Neuronal stem cell (in vitro differentiated cells): ENCODE results near the gene ARF3.

ENCODE experiments used
- DNase-seq: peaks from one replicate; pipeline ENCODE4 v3.0.0-alpha.2; 2013; ENCODE audit warnings: low spot score
- H2AFZ ChIP-seq: one replicate; pipeline ENCODE4 v1.6.1; 2013; ENCODE audit warnings: mild to moderate bottlenecking, low read length, inconsistent platforms
- H2AK5ac ChIP-seq: 2 replicates; pipeline ENCODE4 v1.6.1; 2013; ENCODE audit warnings: low read depth, mild to moderate bottlenecking, inconsistent platforms, low read length, moderate library complexity, mixed read lengths
- H2BK120ac ChIP-seq: 2 replicates; pipeline ENCODE4 v1.6.1; 2013; ENCODE audit warnings: low read depth, mild to moderate bottlenecking, inconsistent platforms, low read length, moderate library complexity, mixed read lengths
- H2BK12ac ChIP-seq: one replicate; pipeline ENCODE4 v1.6.1; 2013; ENCODE audit warnings: low read length, inconsistent platforms
- H2BK15ac ChIP-seq: 2 replicates; pipeline ENCODE4 v1.6.1; 2013; ENCODE audit warnings: mild to moderate bottlenecking, low read length, inconsistent platforms, mixed read lengths
- H2BK5ac ChIP-seq: one replicate; pipeline ENCODE4 v1.6.1; 2013; ENCODE audit warnings: inconsistent platforms, mild to moderate bottlenecking, low read length, moderate library complexity
- H3K14ac ChIP-seq: one replicate; pipeline ENCODE4 v1.6.1; 2013; ENCODE audit warnings: low read length, inconsistent platforms
- H3K18ac ChIP-seq: 2 replicates; pipeline ENCODE4 v1.6.1; 2013; ENCODE audit warnings: low read length, inconsistent platforms
- H3K23ac ChIP-seq: 2 replicates; pipeline ENCODE4 v1.6.1; 2013; ENCODE audit warnings: low read depth, mild to moderate bottlenecking, mixed read lengths, low read length, inconsistent platforms; ENCODE audit not compliant: poor library complexity
- H3K27ac ChIP-seq: replicated peaks from 3 replicates; pipeline ENCODE4 v1.5.1; 2013; ENCODE audit warnings: low read length, inconsistent platforms
- H3K27me3 ChIP-seq, 3 experiments: 2 replicates each; pipeline ENCODE4 v1.6.1; 2013; ENCODE audit warnings: low read length in 3 of 3, mild to moderate bottlenecking in 2 of 3, inconsistent platforms in 1 of 3, low read depth in 1 of 3, mixed read lengths in 1 of 3, moderate library complexity in 1 of 3; ENCODE audit not compliant: control insufficient read depth in 3 of 3, insufficient read depth in 3 of 3
- H3K36me3 ChIP-seq, 2 donors: replicated peaks in 1 of 2; 2 replicates each; pipeline ENCODE4 v1.6.1; 2013; ENCODE audit warnings: low read length in 2 of 2; ENCODE audit not compliant: control insufficient read depth in 2 of 2, insufficient read depth in 2 of 2
- H3K4ac ChIP-seq: 2 replicates; pipeline ENCODE4 v1.6.1; 2013; ENCODE audit warnings: inconsistent platforms, mild to moderate bottlenecking, low read length, moderate library complexity
- H3K4me1 ChIP-seq, 2 donors: 1 replicate in 1 of 2; 2 replicates in 1 of 2; pipeline ENCODE4 v1.6.1; 2013; ENCODE audit warnings: low read length in 2 of 2, low read depth in 1 of 2; ENCODE audit not compliant: control insufficient read depth in 2 of 2, insufficient read depth in 1 of 2
- H3K4me2 ChIP-seq: one replicate; pipeline ENCODE4 v1.6.1; 2013; ENCODE audit warnings: mild to moderate bottlenecking, low read length, inconsistent platforms; ENCODE audit not compliant: insufficient read depth, poor library complexity, severe bottlenecking
- H3K4me3 ChIP-seq, 2 donors: 2 replicates each; pipeline ENCODE4 v1.5.1; 2013; ENCODE audit warnings: low read length in 2 of 2, mild to moderate bottlenecking in 2 of 2, inconsistent platforms in 1 of 2, moderate library complexity in 1 of 2
- H3K79me1 ChIP-seq: one replicate; pipeline ENCODE4 v1.6.1; 2013; ENCODE audit warnings: low read depth, mild to moderate bottlenecking, inconsistent platforms, low read length, moderate library complexity
- H3K9ac ChIP-seq: one replicate; pipeline ENCODE4 v1.6.1; 2013; ENCODE audit warnings: mild to moderate bottlenecking, low read depth, low read length, inconsistent platforms; ENCODE audit not compliant: poor library complexity
- H3K9me3 ChIP-seq, 2 donors: replicated peaks in 1 of 2; 2 replicates each; pipeline versions ENCODE3 to v1.6.1; 2013; ENCODE audit warnings: low read length in 2 of 2, mild to moderate bottlenecking in 2 of 2, inconsistent platforms in 1 of 2, low read depth in 1 of 2, mixed read lengths in 1 of 2, moderate library complexity in 1 of 2; ENCODE audit not compliant: control insufficient read depth in 2 of 2, insufficient read depth in 1 of 2
- H4K8ac ChIP-seq: one replicate; pipeline ENCODE4 v1.6.1; 2013; ENCODE audit warnings: low read depth, mild to moderate bottlenecking, inconsistent platforms, low read length, moderate library complexity
- H4K91ac ChIP-seq: one replicate; pipeline ENCODE4 v1.6.1; 2013; ENCODE audit warnings: low read length, low read depth, mild to moderate bottlenecking, inconsistent platforms; ENCODE audit not compliant: poor library complexity
- WGBS, 2 donors: extraction: QIAGEN DNeasy Blood & Tissue Kit; methylation state at CpG; one replicate each; pipeline ENCODE4 v1.1.7; 2013; ENCODE audit warnings: missing lambda C conversion rate in 2 of 2, mixed read lengths in 1 of 2; ENCODE audit not compliant: insufficient read length in 2 of 2, insufficient replicate concordance in 1 of 2; ENCODE audit errors: extremely low coverage in 2 of 2; 5-methylcytosine and 5-hydroxymethylcytosine counted together

The ARF3 gene

GRCh38 chr12:48961331-48961730, 4.0 kb upstream of the ARF3 start:
- DNase-seq, result no peak
- H3K4me2 ChIP-seq, result no peak overlapping the region

DNA sequence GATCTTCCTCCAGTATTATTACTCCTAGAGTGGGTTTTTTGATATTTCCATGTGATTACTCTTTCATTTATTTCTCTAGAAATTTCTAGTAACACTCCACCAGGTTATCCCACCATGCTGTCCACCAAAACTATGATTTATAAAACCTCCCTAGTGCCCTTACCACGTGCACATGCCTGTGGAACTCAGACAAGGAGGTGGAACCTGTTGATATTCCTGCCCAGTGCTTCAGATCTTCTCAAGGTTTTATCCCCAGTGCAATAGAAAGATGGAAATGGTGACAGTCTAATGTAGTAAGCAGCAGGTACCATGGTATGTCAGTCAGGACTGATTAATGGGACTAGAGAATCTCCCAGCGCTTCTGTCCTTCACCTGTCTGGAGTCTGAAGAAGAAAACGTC, 3.5 kb upstream of the ARF3 start:
- no peak overlapping the region for H3K27ac ChIP-seq
- H2AFZ ChIP-seq, result no peak overlapping the region
- H3K4me1 ChIP-seq, result peaks cover 3 to 5% of the 10 kb centered on the region in 2 donors
- WGBS, 2 donors, result no CpG with 5 or more reads among the region's 3 CpGs
- H3K36me3 ChIP-seq, result peaks cover 0 to 2% of the 10 kb centered on the region in 2 donors
- no peak overlapping the region for H3K9ac ChIP-seq
- H3K27me3 ChIP-seq, result peaks cover 0 to 17% (median 8%) of the 10 kb centered on the region in 3 experiments
- H2BK15ac ChIP-seq, result no peak overlapping the region
- H3K79me1 ChIP-seq, result no peaks in the 10 kb centered on the region
- DNase-seq, result no peak
- H3K14ac ChIP-seq, result peak overlapping the region; percentile 25
- H2BK5ac ChIP-seq, result no peak overlapping the region
- H4K8ac ChIP-seq, result no peak overlapping the region
- H4K91ac ChIP-seq, result no peak overlapping the region
- no peaks in the 10 kb centered on the region for H3K9me3 ChIP-seq
- no peak overlapping the region for H3K18ac ChIP-seq
- no peak overlapping the region for H3K4me3 ChIP-seq
- no peak overlapping the region for H3K4ac ChIP-seq
- peak overlapping the region; percentile 22 for H2AK5ac ChIP-seq
- H2BK120ac ChIP-seq, result no peak overlapping the region
- H3K23ac ChIP-seq, result no peak overlapping the region
- no peak overlapping the region for H3K4me2 ChIP-seq
- no peak overlapping the region for H2BK12ac ChIP-seq

More at GRCh38 chr12:48961331-48961730, 4.0 kb upstream of the ARF3 start:
- Histone ChIP-seq H3K18ac (peak overlapping the region; percentile 28), H2BK120ac (no peak overlapping the region), H2BK5ac (no peak overlapping the region), H3K79me1 (no peaks in the 10 kb centered on the region), H3K23ac (no peak overlapping the region), H3K4me3 (no peak overlapping the region), H3K27me3 (peaks cover 0 to 22% (median 13%) of the 10 kb centered on the region in 3 experiments), H2AK5ac (peak overlapping the region; percentile 22), H3K14ac (peak overlapping the region; percentile 25), H4K91ac (peak overlapping the region; percentile 77), H4K8ac (no peak overlapping the region), H3K4me1 (peaks cover 0 to 3% of the 10 kb centered on the region in 2 donors), H3K27ac (no peak overlapping the region), H3K9me3 (no peaks in the 10 kb centered on the region), H2BK15ac (no peak overlapping the region), H2BK12ac (no peak overlapping the region), H3K36me3 (no peaks in the 10 kb centered on the region), H3K9ac (no peak overlapping the region), H2AFZ (no peak overlapping the region), H3K4ac (no peak overlapping the region)
- no CpG with 5 or more reads among the region's 4 CpGs for WGBS, 2 donors

DNA sequence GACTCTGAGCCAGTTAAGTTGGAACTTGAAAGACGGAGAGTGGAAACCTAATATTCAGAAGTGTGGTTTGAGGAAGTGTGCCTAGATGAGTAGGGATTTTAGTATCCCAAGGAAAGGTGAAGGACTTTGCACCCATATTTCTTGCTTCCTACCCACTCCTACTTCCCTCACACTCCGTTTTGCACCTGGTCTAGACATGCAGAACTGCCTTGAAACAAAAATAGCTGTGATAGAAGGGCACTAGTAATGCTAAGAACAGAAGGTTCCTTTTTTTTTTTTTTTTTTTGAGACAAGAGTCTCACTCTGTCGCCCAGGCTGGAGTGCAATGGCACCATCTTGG, 732 bp upstream of the ARF3 start:
- Histone ChIP-seq H2BK15ac (no peak overlapping the region), H3K79me1 (peaks cover under 1% of the 10 kb centered on the region), H2BK12ac (no peak overlapping the region), H3K4me2 (peak overlapping the region; percentile 78), H3K9me3 (no peaks in the 10 kb centered on the region), H3K27me3 (peaks cover 0 to 2% (median 0%) of the 10 kb centered on the region in 3 experiments), H3K23ac (no peak overlapping the region), H2BK5ac (no peak overlapping the region), H2BK120ac (no peak overlapping the region), H3K9ac (no peak overlapping the region), H3K27ac (peak overlapping the region; percentile 79), H2AK5ac (no peak overlapping the region), H2AFZ (peak overlapping the region; percentile 94), H4K8ac (no peak overlapping the region), H3K18ac (no peak overlapping the region), H3K4me1 (peaks cover 7% of the 10 kb centered on the region in 2 donors), H3K4me3 (peak overlapping the region in 1 of 2 donors; percentile 97), H4K91ac (no peak overlapping the region), H3K36me3 (peaks cover under 1 to 30% of the 10 kb centered on the region in 2 donors), H3K14ac (no peak overlapping the region), H3K4ac (no peak overlapping the region)
- no CpG with 5 or more reads among the region's 3 CpGs for WGBS, 2 donors
- no peak for DNase-seq

DNA sequence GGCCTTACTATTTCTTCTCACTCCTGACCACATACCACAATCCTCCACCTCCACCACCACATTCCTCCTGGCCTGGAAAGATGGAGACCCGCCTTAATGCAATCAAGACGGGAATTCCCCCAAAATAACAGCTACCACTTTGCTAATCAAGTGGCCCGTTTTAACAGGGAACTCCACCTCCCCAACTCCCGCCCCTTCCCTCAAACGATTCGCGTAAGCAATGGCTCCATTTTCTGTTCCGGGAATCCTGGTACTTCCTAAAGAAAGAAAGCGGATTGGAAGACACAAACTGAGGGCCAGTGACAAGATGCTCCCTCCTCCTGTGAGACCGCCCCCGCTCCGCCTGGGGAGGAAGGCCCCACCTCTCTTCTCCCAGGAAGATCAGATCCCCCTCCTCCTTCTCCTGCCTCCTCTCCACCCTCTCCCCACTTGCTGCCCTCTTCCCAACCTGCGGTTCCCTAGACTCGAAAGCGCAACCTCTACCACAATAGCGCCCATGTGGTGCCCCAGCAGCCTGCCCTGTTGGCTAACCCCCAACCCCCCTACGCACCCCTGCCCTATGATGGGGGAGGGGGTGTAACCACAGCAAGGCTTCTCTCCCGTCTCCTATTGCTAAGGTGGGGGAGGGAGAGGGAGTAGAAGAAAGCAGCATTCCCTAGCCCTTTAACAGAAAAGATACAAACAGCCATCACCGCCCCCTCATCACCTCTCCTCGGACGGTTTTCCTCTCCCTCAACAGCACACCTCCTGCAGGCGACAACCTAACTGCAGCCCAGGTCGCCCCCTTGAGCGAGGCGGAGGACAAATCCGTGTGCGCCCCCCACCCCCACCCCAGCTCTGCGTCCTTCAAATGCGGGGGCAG, 777 bp downstream of the ARF3 start:
- Histone ChIP-seq H3K9ac (peak overlapping the region; percentile 98), H3K4me3 (peak overlapping the region; percentile 97 to 98), H2BK5ac (peak overlapping the region; percentile 87), H3K27ac (peak overlapping the region; percentile 78), H2BK12ac (peak overlapping the region; percentile 16), H2AFZ (peak overlapping the region; percentile 94), H3K4me2 (peak overlapping the region; percentile 72), H4K91ac (no peak overlapping the region), H3K23ac (peak overlapping the region; percentile 82), H2AK5ac (peak overlapping the region; percentile 71), H3K36me3 (peaks cover 5 to 45% of the 10 kb centered on the region in 2 donors), H3K9me3 (no peaks in the 10 kb centered on the region), H3K18ac (peak overlapping the region; percentile 98), H4K8ac (no peak overlapping the region), H2BK15ac (peak overlapping the region; percentile 76), H3K14ac (no peak overlapping the region), H3K79me1 (peaks cover 3% of the 10 kb centered on the region), H2BK120ac (peak overlapping the region; percentile 21), H3K4ac (no peak overlapping the region), H3K27me3 (peaks cover 0 to 2% (median 0%) of the 10 kb centered on the region in 3 experiments), H3K4me1 (peaks cover 7% of the 10 kb centered on the region in 2 donors)
- WGBS, 2 donors, result no CpG with 5 or more reads among the region's 29 CpGs
- DNase-seq, result peak; percentile 86
